B cell (primary cell): ENCODE results near the gene XPC. TPM values are rescaled to one million over a fixed set of nuclear protein-coding genes. Genes with fewer than 3 reads are reported as not detected.

Source experiments
- ATAC-seq: fragments of 200-7000 bp; cut with Tn5 transposase; one replicate; pipeline ENCODE4 v1.10.0; 2021; ENCODE audit warnings: low read depth, mild to moderate bottlenecking, moderate number of reproducible peaks, moderate library complexity
- CTCF ChIA-PET: fragments of 350-600 bp; sonication (Branson Sonifier 250); formaldehyde crosslinking; loops from one replicate; lab custom pipeline; 2021; ENCODE audit warnings: antibody characterized with exemption, inconsistent platforms; lab: Charles Lee
- POLR2A ChIA-PET: fragments of 350-600 bp; sonication (Branson Sonifier 250); formaldehyde crosslinking; loops from one replicate; lab custom pipeline; 2021; ENCODE audit warnings: antibody characterized with exemption; lab: Charles Lee
- DNase-seq: peaks from one replicate; pipeline ENCODE4 v3.0.0; 2013
- H2AFZ ChIP-seq: 2 replicates; pipeline ENCODE4 v1.6.1; 2012; ENCODE audit warnings: mild to moderate bottlenecking, low read depth, low read length; ENCODE audit not compliant: insufficient read depth, poor library complexity, severe bottlenecking
- H3K27ac ChIP-seq, 2 donors: 1 replicate in 1 of 2; 2 replicates in 1 of 2; pipeline ENCODE4 v1.5.1; 2012 to 2013; ENCODE audit warnings: low read length in 2 of 2, mild to moderate bottlenecking in 2 of 2, moderate library complexity in 1 of 2
- H3K27me3 ChIP-seq, 4 experiments: fragments of 200-600 bp in 1 of 4; sonication (generic) in 1 of 4; replicated peaks in 1 of 4; 1 replicate in 2 of 4; 2 replicates in 2 of 4; pipeline versions ENCODE4 v1.6.1 to v1.7.0; 2013 to 2016; ENCODE audit warnings: low read length in 3 of 4, mild to moderate bottlenecking in 2 of 4, mixed read lengths in 1 of 4, moderate library complexity in 1 of 4; ENCODE audit not compliant: insufficient read depth in 4 of 4, control insufficient read depth in 3 of 4; ENCODE audit errors: control extremely low read depth in 1 of 4
- H3K36me3 ChIP-seq, 2 experiments: replicated peaks in 1 of 2; 1 replicate in 1 of 2; 2 replicates in 1 of 2; pipeline versions ENCODE4 v1.6.1 to v1.7.1; 2013; ENCODE audit warnings: low read length in 1 of 2; ENCODE audit not compliant: insufficient read depth in 2 of 2, control insufficient read depth in 1 of 2; ENCODE audit errors: control extremely low read depth in 1 of 2, extremely low read depth in 1 of 2
- H3K4me1 ChIP-seq, 2 donors: fragments of 200-600 bp in 1 of 2; sonication (generic) in 1 of 2; 1 replicate in 1 of 2; 2 replicates in 1 of 2; pipeline versions ENCODE4 v1.5.1 to v1.6.1; 2013 to 2017; ENCODE audit warnings: low read length in 2 of 2; ENCODE audit not compliant: control insufficient read depth in 2 of 2, insufficient read depth in 2 of 2
- H3K4me2 ChIP-seq: replicated peaks from 2 replicates; pipeline ENCODE3; 2012; ENCODE audit warnings: mild to moderate bottlenecking, low read depth, low read length; ENCODE audit not compliant: poor library complexity, severe bottlenecking
- H3K4me3 ChIP-seq, 5 experiments: fragments of 200-600 bp in 1 of 5; sonication (generic) in 1 of 5; 1 replicate in 3 of 5; 2 replicates in 2 of 5; pipeline versions ENCODE4 v1.5.1 to v1.7.0; 2011 to 2016; ENCODE audit warnings: low read length in 4 of 5, mild to moderate bottlenecking in 4 of 5, low read depth in 2 of 5, control low read depth in 1 of 5, moderate library complexity in 1 of 5; ENCODE audit not compliant: insufficient read depth in 1 of 5; ENCODE audit errors: control extremely low read depth in 1 of 5, extremely low read depth in 1 of 5
- H3K79me2 ChIP-seq: fragments of 200-600 bp; sonication (generic); one replicate; pipeline ENCODE4 v1.6.0; 2016; ENCODE audit warnings: low read length; ENCODE audit not compliant: control insufficient read depth, insufficient read depth
- H3K9ac ChIP-seq: fragments of 200-600 bp; sonication (generic); 2 replicates; pipeline ENCODE4 v1.6.1; 2017; ENCODE audit warnings: mild to moderate bottlenecking, low read length, moderate library complexity
- H3K9me3 ChIP-seq, 3 donors: one replicate each; pipeline versions ENCODE4 v1.6.1 to v1.7.1; 2013; ENCODE audit warnings: low read length in 2 of 3; ENCODE audit not compliant: control insufficient read depth in 2 of 3, insufficient read depth in 1 of 3; ENCODE audit errors: control extremely low read depth in 1 of 3
- H4K20me1 ChIP-seq: 2 replicates; pipeline ENCODE4 v1.6.0; 2012; ENCODE audit warnings: mild to moderate bottlenecking, low read length; ENCODE audit not compliant: insufficient read depth, control insufficient read depth, poor library complexity, severe bottlenecking
- H3K27ac Mint-ChIP-seq: one replicate; pipeline ENCODE4 v1.8.0; 2021; ENCODE audit warnings: mixed read lengths
- H3K27me3 Mint-ChIP-seq: one replicate; pipeline ENCODE4 v1.8.0; 2021; ENCODE audit warnings: mixed read lengths
- H3K4me1 Mint-ChIP-seq: one replicate; pipeline ENCODE4 v1.8.0; 2021; ENCODE audit warnings: mixed read lengths
- H3K4me3 Mint-ChIP-seq: one replicate; pipeline ENCODE4 v1.8.0; 2021; ENCODE audit warnings: mixed read lengths
- H3K9me3 Mint-ChIP-seq: one replicate; pipeline ENCODE4 v1.8.0; 2022; ENCODE audit warnings: mixed read lengths; ENCODE audit not compliant: insufficient read depth
- EZH2 ChIP-seq: IDR thresholded peaks from 2 replicates; pipeline ENCODE4 v1.6.1; 2012; ENCODE audit warnings: borderline replicate concordance, low read depth, mild to moderate bottlenecking, moderate library complexity, low read length; ENCODE audit not compliant: insufficient read depth, poor library complexity, severe bottlenecking
- WGBS: methylation state at CpG from one replicate; pipeline ENCODE4 v1.1.5; 2013; ENCODE audit warnings: missing lambda C conversion rate; ENCODE audit not compliant: insufficient coverage; 5-methylcytosine and 5-hydroxymethylcytosine counted together
- intact Hi-C: fragments of 100-400 bp; cut with micrococcal nuclease; formaldehyde crosslinking; loops from one replicate; pipeline ENCODE4 v1.10.0; 2022
- polyA plus RNA-seq: library from polyadenylated mRNA; depleted of rRNA; stranded (reverse); fragments of >200 nt; gene quantifications from 2 replicates; pipeline ENCODE4 v1.2.3, GENCODE V29; 2012
- total RNA-seq, 2 donors: library from RNA; stranded (reverse); fragments of 120-200 nt in 1 of 2; gene quantifications; 1 replicate in 1 of 2; 2 replicates in 1 of 2; pipeline versions ENCODE4 v1.2.3 to v1.2.4, GENCODE V29; 2013 to 2022
- TF ChIP-seq, protein P1 (sequence below): fragments of 200-600 bp; IDR thresholded peaks from one replicate; pipeline ENCODE4 v1.8.0; 2022; ENCODE audit warnings: antibody characterized with exemption, mild to moderate bottlenecking

Gene XPC
- total and polyA plus RNA-seq, 2 donors (not counting 1 experiment from before 2014, with no cell fraction given): 22.5 to 67.6 TPM

DNA sequence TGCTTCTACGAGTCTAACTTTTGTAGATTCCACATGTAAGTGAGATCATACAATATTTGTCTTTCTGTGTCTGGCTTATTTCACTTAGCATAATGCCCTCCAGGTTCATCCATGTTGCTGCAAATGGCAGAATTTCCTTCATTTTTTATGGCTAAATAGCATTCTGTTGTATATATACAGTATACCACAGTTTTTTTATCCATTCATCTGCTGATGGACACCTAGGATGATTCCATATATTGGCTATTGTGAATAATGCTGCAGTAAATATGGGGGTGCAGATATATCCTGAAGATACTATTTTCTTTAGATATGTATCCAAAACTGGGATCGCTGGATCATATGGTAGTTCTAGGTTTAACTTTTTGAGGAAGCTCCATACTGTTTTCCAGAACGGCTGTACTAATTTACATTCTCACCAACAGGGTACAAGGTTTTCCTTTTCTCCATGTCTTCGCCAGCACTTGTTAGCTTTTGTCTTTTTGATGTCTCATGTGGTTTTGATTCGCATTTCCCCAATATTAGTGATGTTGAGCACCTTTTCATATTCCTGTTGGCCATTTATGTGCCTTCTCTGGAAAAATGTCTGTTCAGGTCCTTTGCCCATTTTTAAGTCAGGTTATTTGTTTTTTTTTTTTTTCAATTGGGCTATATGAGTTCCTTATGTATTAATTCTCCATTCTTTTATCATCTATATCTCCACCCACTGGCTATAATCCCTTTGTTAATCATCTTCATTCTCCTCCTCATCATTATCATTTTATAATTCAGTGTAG lies 80.6 kb downstream of the XPC start:
- Mint-ChIP-seq H3K27me3 (peaks cover 37% of the 10 kb centered on the region), H3K27ac (no peak overlapping the region), H3K4me3 (no peak overlapping the region), H3K4me1 (no peaks in the 10 kb centered on the region), H3K9me3 (peaks cover 8% of the 10 kb centered on the region)
- Histone ChIP-seq H3K9me3 (no peaks in the 10 kb centered on the region), H4K20me1 (no peaks in the 10 kb centered on the region), H3K4me2 (no peak overlapping the region), H3K9ac (no peak overlapping the region), H3K79me2 (no peaks in the 10 kb centered on the region), H3K36me3 (no peaks in the 10 kb centered on the region), H3K27me3 (peaks cover 0 to 7% (median 0%) of the 10 kb centered on the region in 4 experiments), H2AFZ (no peak overlapping the region), H3K4me1 (no peaks in the 10 kb centered on the region), H3K27ac (no peak overlapping the region), H3K4me3 (no peak overlapping the region)
- DNase-seq: no peak
- ChIA-PET CTCF (no interaction called here), POLR2A (no interaction called here)
- TF ChIP-seq, protein P1, sequence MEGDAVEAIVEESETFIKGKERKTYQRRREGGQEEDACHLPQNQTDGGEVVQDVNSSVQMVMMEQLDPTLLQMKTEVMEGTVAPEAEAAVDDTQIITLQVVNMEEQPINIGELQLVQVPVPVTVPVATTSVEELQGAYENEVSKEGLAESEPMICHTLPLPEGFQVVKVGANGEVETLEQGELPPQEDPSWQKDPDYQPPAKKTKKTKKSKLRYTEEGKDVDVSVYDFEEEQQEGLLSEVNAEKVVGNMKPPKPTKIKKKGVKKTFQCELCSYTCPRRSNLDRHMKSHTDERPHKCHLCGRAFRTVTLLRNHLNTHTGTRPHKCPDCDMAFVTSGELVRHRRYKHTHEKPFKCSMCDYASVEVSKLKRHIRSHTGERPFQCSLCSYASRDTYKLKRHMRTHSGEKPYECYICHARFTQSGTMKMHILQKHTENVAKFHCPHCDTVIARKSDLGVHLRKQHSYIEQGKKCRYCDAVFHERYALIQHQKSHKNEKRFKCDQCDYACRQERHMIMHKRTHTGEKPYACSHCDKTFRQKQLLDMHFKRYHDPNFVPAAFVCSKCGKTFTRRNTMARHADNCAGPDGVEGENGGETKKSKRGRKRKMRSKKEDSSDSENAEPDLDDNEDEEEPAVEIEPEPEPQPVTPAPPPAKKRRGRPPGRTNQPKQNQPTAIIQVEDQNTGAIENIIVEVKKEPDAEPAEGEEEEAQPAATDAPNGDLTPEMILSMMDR: no peak
- no peak for TF ChIP-seq EZH2
- no CpG with 5 or more reads among the region's 5 CpGs for WGBS
- no peak for ATAC-seq
- intact Hi-C loops: no loop called here

- no peak for DNase-seq
- H4K20me1 ChIP-seq: no peaks in the 10 kb centered on the region
- no peak overlapping the region for H2AFZ ChIP-seq
- peaks cover 41% of the 10 kb centered on the region for H3K27me3 Mint-ChIP-seq
- intact Hi-C loops: no loop called here
- peaks cover 8% of the 10 kb centered on the region for H3K9me3 Mint-ChIP-seq
- peaks cover 0 to 7% (median 0%) of the 10 kb centered on the region in 4 experiments for H3K27me3 ChIP-seq
- POLR2A ChIA-PET: no interaction called here
- no peak overlapping the region for H3K9ac ChIP-seq
- no peak overlapping the region for H3K4me3 ChIP-seq
- H3K27ac ChIP-seq: no peak overlapping the region
- H3K4me1 ChIP-seq: no peaks in the 10 kb centered on the region
- no peaks in the 10 kb centered on the region for H3K79me2 ChIP-seq
- CTCF ChIA-PET: no interaction called here
- H3K9me3 ChIP-seq: no peaks in the 10 kb centered on the region
- WGBS: no CpG with 5 or more reads among the region's 3 CpGs
- no peaks in the 10 kb centered on the region for H3K36me3 ChIP-seq
- H3K4me1 Mint-ChIP-seq: no peaks in the 10 kb centered on the region
- H3K27ac Mint-ChIP-seq: no peak overlapping the region
- TF ChIP-seq, protein P1: no peak
- no peak for TF ChIP-seq EZH2
- ATAC-seq: no peak
- H3K4me2 ChIP-seq: no peak overlapping the region
- no peak overlapping the region for H3K4me3 Mint-ChIP-seq
Measured at GRCh38 chr3:14096742-14097141, 81.7 kb downstream of the XPC start.
